Activated T-cell treated with anti-CD3 and anti-CD28 coated beads, Interleukin-2, amount 50 U/mL, for 1 hour (primary cell): ENCODE results near the gene FBXO9.
A peak's percentile ranks its signal among the peaks of the same experiment; 100 is the strongest.

Experiments used
- DNase-seq: peaks from one replicate; pipeline ENCODE4 v3.0.0-alpha.2; 2020

FBXO9 gene

GRCh38 chr6:53065266-53066076 is at the start of gene FBXO9:
TSS of gene FBXO9 (plus strand) at chr6:53065404. CDS start at chr6:53065790, 386 bp downstream.
- DNase-seq = peak; percentile 83

DNA sequence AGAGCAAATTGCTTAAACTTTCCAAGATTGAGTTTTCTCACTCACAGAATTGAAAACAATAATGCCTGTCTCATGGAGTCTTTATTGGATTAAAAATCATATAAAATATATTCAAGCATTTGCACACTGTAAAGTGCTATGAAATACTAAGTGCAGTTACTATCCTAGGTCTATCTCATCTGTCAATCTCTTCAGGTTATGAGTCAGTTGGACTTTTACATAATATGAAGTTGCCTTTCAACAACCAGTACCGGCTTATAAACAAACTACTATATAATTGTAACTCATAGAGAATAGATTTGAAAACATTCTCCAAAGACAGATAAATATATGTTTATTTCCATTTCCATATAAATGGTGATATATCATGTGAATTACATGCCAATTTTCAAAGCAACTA is 49.7 kb upstream of the FBXO9 start:
- no peak for DNase-seq

DNA sequence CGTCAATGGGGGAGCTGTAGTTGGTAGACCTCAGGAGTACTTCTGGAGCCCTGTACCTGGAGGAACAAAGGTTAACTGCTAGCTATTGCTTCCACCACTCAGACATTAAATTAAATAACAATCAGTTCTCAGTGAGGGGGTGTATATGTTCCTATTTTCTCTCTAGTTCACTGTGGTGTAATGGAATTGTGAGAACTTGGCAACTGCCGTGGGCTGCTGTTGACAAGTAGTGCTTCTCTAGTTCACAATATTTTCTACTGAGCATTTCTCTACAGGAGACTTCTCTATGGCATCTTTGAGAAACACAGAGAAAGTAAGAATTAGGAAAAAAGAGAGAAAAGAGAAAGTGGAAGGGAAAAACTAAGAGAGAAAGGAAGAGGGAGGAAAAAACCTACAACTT is 46.8 kb upstream of the FBXO9 start:
- DNase-seq = no peak

- DNase-seq = no peak
Observed at GRCh38 chr6:53020005-53020744, 45.0 kb upstream of the FBXO9 start.

GRCh38 chr6:53023323-53023722 is 41.9 kb upstream of the FBXO9 start:
- DNase-seq = no peak

DNA sequence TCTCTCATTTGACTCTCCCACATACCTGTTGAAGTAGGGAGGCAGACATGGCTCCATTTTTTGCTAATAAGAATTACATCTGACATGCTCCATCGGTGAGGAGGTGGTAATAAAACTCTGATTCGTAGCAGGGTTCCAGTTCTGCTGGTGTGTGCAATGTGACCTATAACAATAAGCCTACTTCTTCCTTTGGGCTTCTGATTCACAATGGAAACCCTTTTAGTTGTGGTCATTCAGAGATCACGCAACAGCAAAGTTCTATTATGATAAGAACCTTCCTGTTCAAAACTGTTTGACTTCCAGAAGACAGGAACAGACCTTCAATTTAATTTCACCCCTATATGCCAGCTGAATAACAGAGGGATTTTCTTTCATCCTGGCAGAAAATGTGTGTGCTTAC is 38.7 kb upstream of the FBXO9 start:
- DNase-seq = no peak

- DNase-seq = no peak
Observed at GRCh38 chr6:53027131-53027718, 38.0 kb upstream of the FBXO9 start.

GRCh38 chr6:53028467-53028866 is 36.7 kb upstream of the FBXO9 start:
- no peak for DNase-seq

DNA sequence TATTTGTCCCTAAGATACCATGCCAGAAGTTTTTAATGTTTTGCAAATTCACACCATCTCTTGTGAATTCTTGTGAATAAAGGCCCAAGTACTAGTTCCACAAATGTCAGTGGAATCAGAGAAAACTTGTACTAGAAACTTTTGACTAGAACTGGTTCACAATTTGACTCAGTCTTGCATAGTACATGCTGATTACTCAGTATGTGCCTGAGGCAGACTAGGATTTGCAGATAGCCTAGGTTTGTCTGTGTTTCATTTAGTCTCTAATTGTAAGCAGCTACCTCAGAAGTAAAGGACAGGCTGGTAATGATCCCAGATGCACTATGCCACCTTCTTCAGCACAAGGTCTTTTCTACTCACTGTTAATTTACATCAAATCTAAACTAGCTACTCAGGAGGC is 35.9 kb upstream of the FBXO9 start:
- DNase-seq = no peak

- no peak for DNase-seq
Observed at GRCh38 chr6:53029761-53030160, 35.4 kb upstream of the FBXO9 start.

DNA sequence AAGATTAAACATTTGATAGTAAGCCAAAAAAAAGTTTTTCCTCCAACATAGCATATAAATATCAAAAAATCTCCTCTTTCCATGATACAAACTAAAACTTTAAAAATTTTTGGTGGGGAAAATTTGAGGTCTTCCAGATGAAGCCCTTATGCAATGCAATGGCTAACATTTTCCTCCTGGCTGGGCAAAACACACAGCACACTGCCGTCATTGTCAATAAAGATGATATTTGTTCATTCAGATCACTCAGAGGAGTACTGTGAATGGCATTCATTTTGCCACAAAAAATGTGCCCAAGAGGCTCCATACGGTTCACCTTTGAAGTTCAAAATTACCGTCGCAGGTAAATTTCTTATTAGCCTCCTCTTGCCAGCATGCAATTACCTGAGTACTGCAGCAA is 33.9 kb upstream of the FBXO9 start:
- DNase-seq = no peak

DNA sequence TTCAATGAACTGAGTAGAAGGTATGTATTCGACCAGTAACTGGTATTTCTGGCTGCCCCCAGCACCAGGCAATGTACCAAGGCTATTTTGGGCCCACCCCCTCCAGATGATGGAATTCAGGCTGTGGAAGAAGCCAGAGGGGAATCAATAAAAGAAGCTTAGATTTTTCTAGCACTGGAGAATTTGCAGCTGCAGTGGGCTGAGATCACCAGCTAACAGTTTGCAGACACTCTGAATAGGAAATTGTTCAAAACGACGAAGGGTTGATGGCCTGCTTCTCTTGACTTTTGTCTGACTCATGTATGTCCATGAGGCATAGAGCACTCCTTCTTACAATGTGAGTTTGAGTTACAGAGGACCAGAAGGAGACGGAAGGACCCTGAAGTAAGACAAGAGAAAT is 32.4 kb upstream of the FBXO9 start:
- no peak for DNase-seq

GRCh38 chr6:53033764-53034163 is 31.4 kb upstream of the FBXO9 start:
- no peak for DNase-seq

- DNase-seq = no peak
Observed at GRCh38 chr6:53035549-53036213, 29.5 kb upstream of the FBXO9 start.

- DNase-seq = no peak
Observed at GRCh38 chr6:53038141-53038540, 27.1 kb upstream of the FBXO9 start.

- no peak for DNase-seq
Observed at GRCh38 chr6:53038596-53038995, 26.6 kb upstream of the FBXO9 start.

DNA sequence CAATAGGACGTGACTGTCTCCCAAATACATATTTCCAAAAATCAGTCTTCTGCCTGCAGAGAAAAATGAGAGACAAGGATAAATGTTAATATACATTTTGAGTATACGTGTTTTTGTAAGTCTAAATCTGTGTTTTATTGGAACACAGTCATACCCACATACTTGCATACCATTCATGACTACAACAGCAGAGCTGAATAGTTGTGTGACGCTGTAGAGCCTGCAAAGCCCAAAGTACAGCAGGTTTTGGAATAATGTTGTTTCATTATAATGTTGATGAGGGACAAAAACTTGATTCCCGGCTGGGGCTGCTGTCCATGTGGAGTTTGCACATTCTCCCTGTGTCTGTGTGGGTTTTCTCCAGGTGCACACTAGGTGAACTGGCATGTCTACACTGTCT is 23.8 kb upstream of the FBXO9 start:
- DNase-seq = no peak

DNA sequence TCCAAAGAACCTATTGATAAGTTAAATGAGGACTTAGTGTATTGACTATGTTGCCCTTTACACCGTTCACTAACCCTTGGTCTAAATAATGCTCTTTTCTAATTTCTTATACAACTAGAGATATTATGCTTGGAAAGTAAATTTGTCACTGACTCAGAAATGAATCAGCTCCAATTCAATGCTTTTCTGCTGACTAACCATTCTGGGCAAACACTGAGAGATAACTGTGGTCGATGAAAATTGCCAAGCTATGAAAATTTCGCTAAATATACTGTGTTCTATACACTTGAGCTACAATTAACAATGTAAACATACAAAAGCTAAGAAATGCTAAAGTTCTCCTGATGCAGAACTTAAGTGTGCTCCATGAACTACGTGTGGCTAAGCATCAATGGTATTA is 23.1 kb upstream of the FBXO9 start:
- no peak for DNase-seq

DNA sequence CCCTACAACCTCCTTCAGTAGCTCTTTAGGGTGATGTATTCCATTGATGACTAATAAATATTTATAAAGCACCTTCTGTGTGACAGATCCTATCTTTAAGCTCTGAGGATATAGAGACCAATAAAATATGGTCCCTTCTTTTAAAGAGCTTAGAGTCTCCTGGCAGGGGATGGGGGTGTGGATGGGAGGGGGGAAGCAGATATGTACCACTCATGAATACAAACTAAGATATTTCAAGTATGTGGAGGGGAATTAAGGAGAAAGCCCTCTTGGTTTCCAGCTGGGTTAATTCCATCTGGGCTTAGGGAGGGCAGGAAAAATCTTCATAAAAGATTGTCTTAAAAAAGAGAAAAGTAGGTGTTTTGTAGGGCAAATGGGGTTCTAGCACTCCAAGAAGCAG is 21.6 kb upstream of the FBXO9 start:
- DNase-seq = no peak

GRCh38 chr6:53044071-53044470 is 21.1 kb upstream of the FBXO9 start:
- DNase-seq = no peak

DNA sequence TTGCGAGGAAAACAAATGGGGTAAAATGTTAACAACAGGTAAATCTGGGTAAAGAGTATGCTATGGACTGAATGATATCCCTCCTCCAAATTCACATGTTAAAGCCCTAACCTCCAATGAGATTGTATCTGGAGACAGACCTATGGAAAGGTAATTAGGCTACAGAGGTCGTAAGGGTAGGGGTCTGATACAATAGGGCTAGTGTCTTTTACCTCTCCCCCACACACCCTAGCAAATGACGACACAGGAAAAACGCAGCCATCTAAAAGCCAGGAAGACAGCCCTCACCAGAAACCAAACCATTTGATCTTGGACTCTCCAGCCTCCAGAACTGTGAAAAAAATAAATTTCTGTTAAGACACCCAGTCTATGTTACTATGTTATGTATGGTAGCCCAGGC is 20.6 kb upstream of the FBXO9 start:
- no peak for DNase-seq

- DNase-seq = no peak
Observed at GRCh38 chr6:53045891-53046673, 19.1 kb upstream of the FBXO9 start.
